KOPT-K1 (cell line): ENCODE data around the gene RYK.
"Not testable (repeated sequence)": the region's sequence is repeated elsewhere in the genome, so short reads cannot be mapped to it uniquely, and the experiment has no call there.

Experiments
- H3K27ac ChIP-seq: fragments of 200-600 bp; sonication (generic); 2 replicates; pipeline ENCODE4 v1.5.1; 2016; ENCODE audit warnings: antibody characterized with exemption, mild to moderate bottlenecking, low read depth, low read length; ENCODE audit not compliant: poor library complexity, severe bottlenecking
- H3K36me3 ChIP-seq: fragments of 200-600 bp; sonication (generic); 2 replicates; pipeline ENCODE4 v1.5.1; 2017; ENCODE audit warnings: antibody characterized with exemption, mild to moderate bottlenecking, low read length, moderate library complexity; ENCODE audit not compliant: insufficient read depth
- H3K9me3 ChIP-seq: fragments of 200-600 bp; sonication (generic); 2 replicates; pipeline ENCODE4 v1.5.1; 2017; ENCODE audit warnings: antibody characterized with exemption, low read length, mild to moderate bottlenecking; ENCODE audit not compliant: insufficient read depth, poor library complexity, severe bottlenecking

The RYK gene

GRCh38 chr3:134212967-134213665 is 37.5 kb downstream of the RYK start:
- H3K36me3 ChIP-seq = peaks cover 35% of the 10 kb centered on the region
- H3K27ac ChIP-seq = no peak overlapping the region
- H3K9me3 ChIP-seq = no peaks in the 10 kb centered on the region

- H3K36me3 ChIP-seq = peaks cover 41% of the 10 kb centered on the region
- no peaks in the 10 kb centered on the region for H3K9me3 ChIP-seq
- no peak overlapping the region for H3K27ac ChIP-seq
Observed at GRCh38 chr3:134211797-134212196, 38.9 kb downstream of the RYK start.

GRCh38 chr3:134205451-134205850 is 45.2 kb downstream of the RYK start:
- Histone ChIP-seq H3K36me3 (peaks cover 59% of the 10 kb centered on the region), H3K9me3 (no peaks in the 10 kb centered on the region), H3K27ac (no peak overlapping the region)

DNA sequence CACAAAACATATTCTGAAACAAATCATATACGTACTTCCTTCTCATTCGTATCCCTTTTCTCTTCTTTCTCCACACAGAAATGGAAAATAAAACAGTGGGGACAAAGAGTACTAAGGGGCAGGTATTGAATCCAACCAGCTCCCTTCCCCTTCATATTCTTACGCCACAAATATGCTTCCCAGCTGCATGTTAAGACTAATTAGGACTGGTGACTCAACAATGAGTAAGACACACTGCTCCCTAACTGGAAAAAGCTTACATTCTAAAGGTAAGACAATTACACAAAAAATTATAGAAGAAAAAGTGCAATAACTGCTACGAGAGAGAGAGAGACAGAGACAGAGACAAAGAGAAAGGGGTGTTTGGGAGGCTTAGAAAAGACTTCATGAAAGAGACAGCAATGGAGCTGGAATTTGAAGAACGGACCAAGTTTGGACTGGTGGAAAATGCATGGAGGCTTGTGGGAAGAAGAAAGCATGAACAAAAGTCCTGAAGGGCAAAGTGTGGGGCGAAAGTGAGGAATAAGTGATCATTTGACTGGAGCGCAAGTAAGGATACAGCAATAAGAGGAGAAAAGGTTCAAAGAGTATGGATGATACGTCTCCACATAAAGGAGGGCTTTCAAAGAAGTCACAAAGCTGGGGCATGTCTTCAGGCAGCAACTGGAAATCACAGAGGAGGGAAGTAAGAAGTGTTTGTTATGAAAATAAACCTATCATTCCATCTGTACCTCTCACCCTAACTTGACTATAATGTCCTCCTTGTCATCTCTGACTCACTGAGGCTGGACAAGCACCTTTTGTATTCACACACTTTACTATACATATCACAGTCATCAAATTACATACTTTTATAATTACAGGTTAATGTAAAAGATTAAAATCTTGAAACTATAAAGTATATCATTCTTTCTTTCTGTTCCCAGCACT is 49.2 kb downstream of the RYK start:
- Histone ChIP-seq H3K9me3 (no peaks in the 10 kb centered on the region), H3K36me3 (peaks cover 54% of the 10 kb centered on the region), H3K27ac (no peak overlapping the region)

DNA sequence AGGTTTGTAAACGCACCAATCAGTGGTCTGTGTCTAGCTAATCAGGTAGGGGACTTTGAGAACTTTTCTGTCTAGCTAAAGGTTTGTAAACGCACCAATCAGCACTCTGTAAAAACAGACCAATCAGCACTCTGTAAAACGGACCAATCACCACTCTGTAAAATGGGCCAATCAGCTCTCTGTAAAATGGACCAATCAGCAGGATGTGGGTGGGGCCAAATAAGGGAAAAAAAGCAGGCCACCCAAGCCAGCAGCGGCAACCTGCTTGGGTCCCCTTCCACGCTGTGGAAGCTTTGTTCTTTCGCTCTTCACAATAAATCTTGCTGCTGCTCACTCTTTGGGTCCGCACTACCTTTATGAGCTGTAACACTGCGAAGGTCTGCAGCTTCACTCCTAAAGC is 50.8 kb downstream of the RYK start:
- H3K36me3 ChIP-seq = peaks cover 63% of the 10 kb centered on the region
- H3K9me3 ChIP-seq, H3K27ac ChIP-seq: not testable (repeated sequence)

GRCh38 chr3:134199240-134199639 is 51.4 kb downstream of the RYK start:
- H3K36me3 ChIP-seq = peaks cover 65% of the 10 kb centered on the region
- H3K9me3 ChIP-seq = no peaks in the 10 kb centered on the region
- H3K27ac ChIP-seq = no peak overlapping the region

- no peak overlapping the region for H3K27ac ChIP-seq
- no peaks in the 10 kb centered on the region for H3K9me3 ChIP-seq
- peaks cover 63% of the 10 kb centered on the region for H3K36me3 ChIP-seq
Observed at GRCh38 chr3:134198414-134198813, 52.2 kb downstream of the RYK start.

DNA sequence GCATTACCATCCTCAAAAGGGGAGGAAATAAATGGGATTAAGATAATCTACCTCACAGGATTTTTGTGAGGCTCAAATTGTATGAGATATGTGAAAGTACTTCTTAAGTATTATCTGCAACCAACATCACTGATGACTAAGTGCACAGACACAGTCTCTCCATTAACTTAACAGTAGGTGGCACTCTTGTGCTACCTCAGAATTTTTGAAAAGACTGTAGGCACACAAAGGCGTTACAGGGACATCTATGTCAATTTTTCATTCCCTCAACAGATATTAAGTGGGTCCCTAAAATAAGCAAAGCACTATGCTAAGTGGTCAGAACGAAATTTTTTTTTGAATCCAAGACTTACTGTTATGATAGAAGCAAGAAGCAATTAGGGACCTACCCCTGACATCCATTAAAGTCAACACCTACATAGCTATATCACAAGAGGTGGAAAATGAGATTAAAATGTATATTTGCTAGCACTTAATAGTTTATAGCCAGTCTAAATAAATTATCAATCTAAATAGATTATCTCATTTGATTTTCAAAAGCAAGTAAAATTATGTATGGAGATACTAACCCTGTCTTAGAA is 52.9 kb downstream of the RYK start:
- Histone ChIP-seq H3K9me3 (no peaks in the 10 kb centered on the region), H3K27ac (no peak overlapping the region), H3K36me3 (peaks cover 62% of the 10 kb centered on the region)

GRCh38 chr3:134194247-134194646 is 56.4 kb downstream of the RYK start:
- Histone ChIP-seq H3K27ac (no peak overlapping the region), H3K9me3 (no peaks in the 10 kb centered on the region), H3K36me3 (peaks cover 49% of the 10 kb centered on the region)

DNA sequence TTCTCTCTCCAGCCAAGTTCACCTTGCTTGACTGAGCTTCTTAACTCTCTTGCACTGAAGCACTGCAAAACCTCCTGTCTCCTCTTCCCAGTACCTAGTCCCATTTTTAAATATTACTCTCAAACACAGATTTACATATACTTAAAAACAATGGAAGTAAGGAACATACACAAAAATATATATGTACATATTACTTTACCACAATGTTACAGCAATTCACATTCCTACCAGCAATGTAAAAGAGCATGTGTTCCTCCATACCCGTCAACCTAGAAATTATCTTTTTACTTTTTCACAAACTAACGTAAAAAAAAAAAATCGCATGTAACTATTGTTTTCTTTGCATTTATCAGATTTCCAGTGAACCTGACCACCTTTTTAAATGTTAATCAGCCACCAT is 60.4 kb downstream of the RYK start:
- Histone ChIP-seq H3K27ac (no peak overlapping the region), H3K36me3 (peaks cover 53% of the 10 kb centered on the region)

DNA sequence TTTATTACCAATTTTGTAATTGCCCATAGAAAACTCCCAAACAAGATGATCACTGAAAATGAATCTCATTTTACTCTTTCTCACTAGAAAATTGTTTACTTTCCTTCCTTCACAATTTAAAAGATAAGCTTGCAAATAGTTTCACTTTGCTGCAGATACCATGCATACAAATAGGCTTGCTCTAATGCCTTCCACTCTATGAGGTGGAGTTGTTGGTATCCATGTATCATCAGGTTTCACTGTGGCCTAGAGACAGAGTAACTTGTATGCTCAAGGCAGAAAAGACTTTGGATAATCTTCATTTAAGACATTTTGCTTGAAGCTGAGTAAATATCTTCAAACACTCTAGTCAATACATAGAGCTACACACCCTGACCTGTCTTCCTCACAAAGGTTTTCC is 60.8 kb downstream of the RYK start:
- no peaks in the 10 kb centered on the region for H3K9me3 ChIP-seq
- no peak overlapping the region for H3K27ac ChIP-seq
- peaks cover 51% of the 10 kb centered on the region for H3K36me3 ChIP-seq

More for the DNA sequence above, 60.4 kb downstream of the RYK start:
- no peaks in the 10 kb centered on the region for H3K9me3 ChIP-seq

DNA sequence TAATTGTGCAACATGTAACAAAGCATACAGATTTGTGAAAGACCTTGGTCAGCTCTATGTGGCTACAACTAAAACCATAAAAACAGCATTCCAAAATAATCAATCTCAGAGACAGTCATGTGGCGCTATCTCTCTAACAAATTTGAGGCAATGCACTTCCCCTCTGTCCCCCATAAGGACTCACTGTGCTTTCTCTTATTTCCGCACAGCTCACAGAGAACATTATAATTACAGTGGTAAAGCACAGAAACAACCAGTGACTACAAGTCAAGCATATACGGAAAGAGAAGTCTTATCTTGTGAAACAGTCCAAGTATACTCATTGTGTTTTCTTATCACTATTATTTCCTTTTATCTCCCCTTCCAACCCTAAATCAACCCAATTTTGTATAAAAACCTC is 64.3 kb downstream of the RYK start:
- no peak overlapping the region for H3K27ac ChIP-seq
- no peaks in the 10 kb centered on the region for H3K9me3 ChIP-seq
- H3K36me3 ChIP-seq = peaks cover 45% of the 10 kb centered on the region

GRCh38 chr3:134180761-134181160 is 69.9 kb downstream of the RYK start:
- H3K27ac ChIP-seq = no peak overlapping the region
- peaks cover 61% of the 10 kb centered on the region for H3K36me3 ChIP-seq
- peaks cover 22% of the 10 kb centered on the region for H3K9me3 ChIP-seq

- peaks cover 22% of the 10 kb centered on the region for H3K9me3 ChIP-seq
- no peak overlapping the region for H3K27ac ChIP-seq
- H3K36me3 ChIP-seq = peaks cover 68% of the 10 kb centered on the region
Observed at GRCh38 chr3:134179508-134179907, 71.2 kb downstream of the RYK start.

DNA sequence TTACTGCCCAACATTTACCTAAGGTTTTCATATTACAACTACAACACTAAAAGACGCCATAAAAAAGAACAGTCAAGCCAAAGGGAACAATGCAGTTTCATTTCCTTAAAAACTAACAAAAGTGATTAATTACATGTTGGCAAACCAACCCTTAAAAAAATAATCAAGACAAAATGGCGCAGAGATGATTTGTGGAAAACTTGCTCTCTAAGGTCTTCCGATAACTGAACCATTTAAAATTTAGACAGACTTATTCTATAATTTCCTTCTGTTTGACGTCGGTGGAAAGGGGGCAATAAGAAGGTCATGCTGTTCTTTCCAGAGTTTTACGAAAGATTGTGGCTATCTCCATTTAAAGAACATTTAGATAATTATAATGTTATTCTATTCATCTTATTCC is 87.6 kb downstream of the RYK start:
- Histone ChIP-seq H3K27ac (no peak overlapping the region), H3K36me3 (peaks cover 33% of the 10 kb centered on the region), H3K9me3 (no peaks in the 10 kb centered on the region)
